ENCODE measurements around the gene PDE6H. TPM values are rescaled to one million over a fixed set of nuclear protein-coding genes. Genes with fewer than 3 reads are reported as not detected.

The PDE6H gene
- total and polyA plus RNA-seq, 2 of the 8 experiments (the other 6 are each of a cell fraction or from before 2014, with no cell fraction given): not detected

DNA sequence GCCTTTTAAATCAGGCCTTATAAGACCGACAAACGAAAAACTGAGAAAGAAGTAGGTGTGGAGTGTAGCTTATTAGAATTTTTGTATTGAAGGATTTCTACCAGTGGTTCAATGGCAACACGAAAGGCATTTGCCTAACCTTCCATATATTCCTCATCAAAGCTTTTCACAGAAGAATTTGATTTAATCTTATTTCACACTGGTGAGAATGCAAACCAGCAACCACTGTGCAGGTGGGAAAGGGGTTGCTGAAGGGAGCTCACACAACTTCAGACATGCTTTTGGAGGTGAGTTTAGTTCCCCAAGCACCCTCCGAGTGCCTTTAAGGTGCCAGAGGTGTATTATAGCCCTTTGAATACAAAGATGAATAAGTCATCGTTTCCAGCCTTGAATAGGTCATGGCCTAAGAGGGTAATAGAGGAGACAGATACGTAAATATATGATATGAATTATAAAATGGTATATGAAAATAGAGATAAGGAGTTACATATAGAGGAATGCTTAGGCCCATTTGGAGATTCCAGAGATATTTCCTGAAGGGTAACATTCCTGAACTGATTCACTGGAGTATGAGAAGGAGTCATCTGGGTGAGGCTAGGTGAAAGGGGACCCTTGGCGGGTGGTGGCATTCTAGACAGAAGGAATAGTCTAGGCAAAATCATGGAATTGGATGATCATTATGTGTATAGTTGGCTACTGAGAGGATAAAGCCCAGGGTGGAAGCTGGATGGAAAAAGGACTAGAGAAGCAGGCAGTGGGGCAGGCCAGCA lies 40.9 kb upstream of the PDE6H start:
- H3K4me1 ChIP-seq (replicated peaks in 1 of 4; ENCODE audit: control insufficient read depth in 3 of 4, insufficient read depth in 4 of 4, low read length in 3 of 4): no peaks in the 10 kb centered on the region
- H3K36me3 ChIP-seq (ENCODE audit: control insufficient read depth in 2 of 4, insufficient read depth in 4 of 4, low read length in 3 of 4): no peaks in the 10 kb centered on the region
- H3K23me2 ChIP-seq (ENCODE audit: low read depth, low read length): peaks cover 2% of the 10 kb centered on the region; the same call in 1 of the 2 replicates
- H2BK120ac ChIP-seq (replicated peaks; ENCODE audit: low read depth, low read length): no peak overlapping the region
- no peak overlapping the region for H4K8ac ChIP-seq (ENCODE audit: extremely low read depth, insufficient read depth, low read length)
- ChIA-PET CTCF (ENCODE audit: partially characterized antibody) (interaction anchor here (0.9 to 2.0 kb wide), 5 partner anchors 12 to 123 kb away, joined by 3 to 6 read pairs (median 3); partner anchors contain the start of gene ART4), POLR2A (ENCODE audit: partially characterized antibody) (no interaction called here)
- no peak overlapping the region for H3K9ac ChIP-seq (replicated peaks in 1 of 4; ENCODE audit: extremely low read depth in 1 of 4, low read depth in 3 of 4, low read length in 3 of 4)
- no peak overlapping the region for H2BK20ac ChIP-seq (ENCODE audit: low read length)
- H3K9me3 ChIP-seq (ENCODE audit: insufficient read depth in 2 of 2, low read depth in 1 of 2, low read length in 1 of 2): no peaks in the 10 kb centered on the region
- no peak overlapping the region for H3K4me3 ChIP-seq (ENCODE audit: extremely low read depth in 1 of 4, insufficient read depth in 2 of 4, low read depth in 3 of 4, low read length in 4 of 4)
- no peak overlapping the region for H3K23ac ChIP-seq (ENCODE audit: insufficient read length)
- H3K79me2 ChIP-seq (ENCODE audit: control insufficient read depth in 1 of 2, insufficient read depth in 2 of 2, low read length in 2 of 2): no peaks in the 10 kb centered on the region
- H4K91ac ChIP-seq (replicated peaks; ENCODE audit: insufficient read length, low read length): no peak overlapping the region
- H3K18ac ChIP-seq (ENCODE audit: extremely low read depth, low read length): no peak overlapping the region
- no peak overlapping the region for H3K14ac ChIP-seq (ENCODE audit: insufficient read length)
- no peak overlapping the region for H3K56ac ChIP-seq (replicated peaks; ENCODE audit: insufficient read length, low read depth, low read length)
- DNase-seq (ENCODE audit: low read depth in 1 of 2, low spot score in 2 of 2) (no peak), FAIRE-seq (no peak)
- H2BK12ac ChIP-seq (ENCODE audit: low read depth, low read length): no peak overlapping the region
- no peak overlapping the region for H2AK5ac ChIP-seq (ENCODE audit: low read depth, low read length)
- no peak overlapping the region for H3K4ac ChIP-seq (replicated peaks; ENCODE audit: insufficient read length, low read depth, low read length)
- H4K20me1 ChIP-seq (replicated peaks in 1 of 2; ENCODE audit: control insufficient read depth in 1 of 2, insufficient read depth in 2 of 2, low read length in 2 of 2): no peaks in the 10 kb centered on the region
- H4K5ac ChIP-seq (ENCODE audit: insufficient read length, low read depth, low read length): no peak overlapping the region
- H3K27ac ChIP-seq (ENCODE audit: low read depth, low read length): no peak overlapping the region
- H2BK15ac ChIP-seq (ENCODE audit: low read length): no peak overlapping the region
- H3K4me2 ChIP-seq (ENCODE audit: insufficient read depth in 1 of 2, low read depth in 2 of 2, low read length in 2 of 2): no peak overlapping the region
- no peak overlapping the region for H2BK5ac ChIP-seq (ENCODE audit: low read depth, low read length)
- no peaks in the 10 kb centered on the region for H3K27me3 ChIP-seq (replicated peaks in 1 of 4; ENCODE audit: control insufficient read depth in 3 of 4, extremely low read depth in 1 of 4, insufficient read depth in 3 of 4, low read length in 3 of 4)
- WGBS, 2 experiments (ENCODE audit: extremely low coverage in 1 of 2, insufficient coverage in 1 of 2, insufficient read length in 1 of 2, insufficient replicate concordance in 2 of 2, low coverage in 1 of 2, low lambda C conversion rate in 2 of 2, missing lambda C conversion rate in 1 of 2): 93 to 100% methylated on average over 1 to 7 of the region's 7 CpGs
- H2AFZ ChIP-seq (ENCODE audit: low read length): no peak overlapping the region
- no peaks in the 10 kb centered on the region for H3K79me1 ChIP-seq (ENCODE audit: low read depth, low read length)

Data from H1 (cell line).